GM18861 (cell line): ENCODE data around the gene FMN2.

Experiments used
- ATAC-seq: cut with Tn5 transposase; IDR thresholded peaks from one replicate; pipeline ENCODE4 v1.9.1; 2021; ENCODE audit not compliant: unreplicated experiment

FMN2 gene

GRCh38 chr1:240515505-240515904 is 423.8 kb downstream of the FMN2 start:
- ATAC-seq = no peak

DNA sequence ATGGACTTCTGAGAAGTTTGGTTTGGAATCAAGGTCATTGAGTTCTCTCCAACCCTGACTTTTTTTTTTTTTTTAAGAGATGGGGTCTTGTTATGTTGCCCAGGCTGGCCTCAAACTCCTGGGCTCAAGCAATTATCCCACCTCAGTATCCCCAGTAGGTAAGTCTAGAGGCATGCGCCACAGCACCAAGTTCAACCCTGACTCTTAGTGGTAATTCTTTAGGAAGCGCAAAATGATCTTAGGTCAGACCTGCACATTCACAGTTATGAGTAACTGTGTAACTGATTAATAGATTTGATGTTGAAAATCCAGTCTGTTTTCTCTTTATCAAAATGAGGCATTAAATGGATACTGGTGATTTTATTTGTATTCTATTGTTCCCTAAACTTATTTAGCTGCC is 424.4 kb downstream of the FMN2 start:
- ATAC-seq = no peak

DNA sequence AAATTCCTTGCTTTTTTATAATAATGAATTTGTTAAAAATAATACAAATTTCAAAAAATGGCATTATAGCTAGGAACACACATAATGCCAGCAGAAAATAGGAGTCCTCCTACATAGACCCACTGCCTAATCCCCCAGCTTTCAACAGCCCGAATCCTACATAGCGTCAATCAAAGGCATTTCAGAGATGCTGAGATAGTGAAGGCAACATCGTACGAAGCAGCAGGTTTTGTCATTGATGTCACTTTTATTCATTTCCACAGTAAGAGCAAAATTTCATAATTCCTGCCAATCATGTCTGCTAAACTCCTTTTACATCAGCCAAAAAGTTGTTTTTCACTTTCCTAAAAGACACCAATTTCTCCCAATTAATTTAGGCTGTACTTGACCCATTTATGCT is 426.2 kb downstream of the FMN2 start:
- no peak for ATAC-seq

DNA sequence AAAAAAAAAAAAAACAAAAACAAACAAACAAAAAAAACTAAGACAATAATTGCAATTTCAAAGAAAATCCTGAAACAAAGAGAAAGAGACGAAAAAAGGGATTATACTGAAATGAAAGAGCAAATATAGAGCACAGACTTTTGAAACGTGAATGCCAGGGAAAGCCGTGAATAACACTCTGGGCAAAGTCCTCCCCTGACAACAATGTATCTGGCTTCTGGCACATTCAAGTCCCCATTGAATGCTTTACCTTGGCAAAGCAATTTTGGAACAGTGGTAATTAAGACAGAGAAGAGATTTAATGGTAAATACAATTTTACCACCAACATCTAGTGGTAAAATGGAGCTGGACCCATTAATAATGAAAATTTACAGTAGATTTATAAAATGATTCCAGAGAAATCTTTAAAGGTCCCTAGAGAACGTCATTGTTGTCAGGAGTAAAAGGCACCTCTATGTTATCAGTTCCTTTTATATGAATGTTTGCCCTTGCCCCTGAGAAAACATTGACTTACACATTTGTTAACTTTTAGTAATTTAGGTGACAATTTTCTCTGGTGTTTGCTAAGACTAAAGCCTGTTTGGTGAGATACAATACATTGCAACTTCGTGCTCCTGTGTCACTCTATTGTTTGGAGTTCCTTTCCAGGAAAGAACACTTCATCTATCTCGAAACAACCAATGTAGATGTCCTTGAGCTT is 430.6 kb downstream of the FMN2 start:
- no peak for ATAC-seq

DNA sequence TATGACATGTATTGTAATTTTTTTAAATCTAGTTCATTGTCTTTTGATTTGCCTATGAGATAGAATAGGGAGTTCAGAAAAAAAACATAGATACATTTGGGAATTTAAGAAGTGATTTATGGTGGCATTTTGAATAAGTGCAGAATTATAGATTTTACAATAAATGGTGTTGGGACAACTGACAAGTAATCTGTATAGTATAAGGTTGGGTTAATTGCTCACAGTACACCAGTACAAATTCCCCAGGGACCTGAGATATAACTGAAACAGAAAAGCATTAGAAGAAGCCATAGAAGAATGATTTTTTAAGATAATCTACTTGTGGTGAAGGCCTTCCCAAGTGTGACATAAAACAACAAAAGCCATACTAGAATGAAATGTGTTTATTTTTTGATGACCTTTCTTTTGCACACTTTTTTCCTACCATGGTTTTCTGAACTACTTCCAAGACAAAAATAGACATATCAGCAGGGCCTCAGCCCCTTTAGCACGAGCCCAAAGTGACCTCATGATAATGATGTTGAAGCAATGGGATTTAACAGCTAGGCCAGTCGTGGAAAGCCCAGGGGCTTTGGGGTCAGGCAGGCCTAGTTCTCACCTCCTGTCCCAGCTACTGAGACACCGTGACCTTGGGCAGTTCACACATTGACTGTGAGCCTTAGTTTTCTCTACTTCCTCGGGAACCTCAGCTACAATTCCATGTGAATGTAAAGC is 432.8 kb downstream of the FMN2 start:
- no peak for ATAC-seq
